SK-N-DZ (cell line): ENCODE results near the gene AMOTL2.
A peak's percentile ranks its signal among the peaks of the same experiment; 100 is the strongest.

Experiments used
- DNase-seq: peaks from one replicate; pipeline ENCODE4 v3.0.0-alpha.2; 2015; ENCODE audit warnings: low spot score

Gene AMOTL2

DNA sequence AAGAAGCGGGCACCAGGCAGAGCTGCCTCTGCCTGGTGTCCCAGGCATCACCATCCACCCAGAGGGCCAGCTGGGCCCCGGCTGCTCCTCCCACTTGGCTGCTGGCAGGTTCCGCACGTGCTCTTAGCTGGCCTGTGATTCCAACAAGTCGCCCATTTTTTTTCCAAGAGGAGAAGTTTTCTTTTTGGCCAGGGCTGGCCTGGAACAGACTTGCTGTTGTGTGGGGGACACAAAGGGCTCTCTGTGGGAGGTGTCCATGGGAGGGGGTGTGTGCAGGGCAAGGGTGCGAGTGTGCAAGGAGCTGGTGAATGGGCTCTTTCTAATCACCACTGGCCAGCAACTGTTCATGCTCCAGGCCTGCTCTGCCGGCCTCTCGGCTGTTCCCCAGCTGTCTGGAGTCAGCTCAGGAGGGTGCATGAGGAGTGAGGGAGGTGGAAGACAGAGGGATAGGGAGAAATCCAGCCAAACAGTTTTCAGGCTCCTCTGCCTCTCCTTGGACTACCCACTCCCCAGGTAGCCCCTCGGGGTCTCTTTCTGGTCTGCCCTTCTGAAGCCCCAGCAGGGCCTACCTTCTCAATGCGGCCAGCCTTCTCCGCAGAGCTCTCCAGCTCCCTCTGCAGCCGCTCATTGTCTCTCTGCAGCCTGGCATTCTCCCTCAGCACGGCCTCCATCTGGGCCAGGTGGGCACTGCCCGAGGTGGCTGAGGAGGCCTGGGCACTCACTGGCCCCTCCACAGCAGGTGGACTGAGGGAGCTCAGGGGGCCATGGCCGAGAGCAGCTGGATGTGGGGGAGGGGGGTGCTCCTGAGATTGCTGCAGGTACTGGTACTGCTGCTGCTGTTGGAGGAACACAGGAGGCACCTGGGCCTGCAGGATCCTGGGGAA, 7.1 kb downstream of the AMOTL2 start:
- no peak for DNase-seq

- DNase-seq: no peak
These were observed 7.9 kb downstream of the AMOTL2 start for GRCh38 chr3:134366221-134366927.

DNA sequence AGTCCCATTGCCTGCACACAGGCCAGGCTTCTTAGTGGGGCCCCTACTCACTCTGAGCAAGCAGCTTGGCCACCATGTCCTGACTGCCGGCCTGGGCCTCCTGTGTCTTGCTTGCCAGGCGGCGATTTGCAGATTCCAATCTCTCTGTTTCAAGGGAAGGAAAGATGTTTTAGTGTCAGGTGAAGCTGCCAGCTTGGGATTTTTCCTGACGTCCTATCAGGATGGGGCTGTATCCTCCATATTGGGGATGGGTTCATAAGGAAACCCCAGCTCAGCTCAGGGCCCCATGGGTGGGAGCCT, 8.5 kb downstream of the AMOTL2 start:
- no peak for DNase-seq

DNA sequence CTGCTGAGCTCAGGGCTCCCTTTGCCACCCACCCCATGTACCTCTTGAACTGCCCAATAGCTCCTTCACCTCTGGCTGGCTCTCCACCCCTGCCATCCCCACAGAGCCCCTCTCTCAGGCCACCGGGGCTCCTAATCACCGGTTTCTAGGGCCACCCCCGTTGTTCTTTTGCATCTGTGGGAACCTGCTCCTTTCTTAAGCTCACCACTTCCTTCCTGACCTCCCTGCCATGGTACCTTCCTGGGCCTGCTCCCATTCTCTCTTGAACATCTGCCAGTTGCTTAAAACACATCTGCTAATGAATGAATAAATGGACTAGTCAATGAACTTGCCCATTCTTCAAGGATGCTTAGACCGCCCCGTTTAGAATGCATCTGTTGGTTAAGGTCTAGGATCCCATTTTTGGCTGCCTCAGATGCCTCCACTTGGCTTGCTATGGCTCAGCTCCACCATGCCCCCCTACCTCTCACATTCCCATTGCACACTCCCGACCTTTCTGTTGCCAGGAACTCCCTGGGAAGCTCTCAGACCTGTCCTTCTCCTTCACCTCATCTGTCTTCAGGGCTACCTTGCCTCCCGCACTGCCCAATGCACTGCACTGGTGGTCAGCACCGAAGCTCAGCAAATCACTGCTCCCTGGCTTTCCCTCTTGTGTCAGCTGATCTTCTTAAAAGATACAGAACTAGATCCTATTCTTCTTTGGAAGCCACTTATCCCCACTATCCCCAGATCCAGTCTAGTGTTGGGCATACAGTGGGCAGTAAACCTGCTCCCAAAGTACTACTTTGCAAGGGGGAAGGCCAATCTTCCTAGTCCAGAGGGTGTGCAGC, 9.1 kb downstream of the AMOTL2 start:
- DNase-seq: no peak

DNA sequence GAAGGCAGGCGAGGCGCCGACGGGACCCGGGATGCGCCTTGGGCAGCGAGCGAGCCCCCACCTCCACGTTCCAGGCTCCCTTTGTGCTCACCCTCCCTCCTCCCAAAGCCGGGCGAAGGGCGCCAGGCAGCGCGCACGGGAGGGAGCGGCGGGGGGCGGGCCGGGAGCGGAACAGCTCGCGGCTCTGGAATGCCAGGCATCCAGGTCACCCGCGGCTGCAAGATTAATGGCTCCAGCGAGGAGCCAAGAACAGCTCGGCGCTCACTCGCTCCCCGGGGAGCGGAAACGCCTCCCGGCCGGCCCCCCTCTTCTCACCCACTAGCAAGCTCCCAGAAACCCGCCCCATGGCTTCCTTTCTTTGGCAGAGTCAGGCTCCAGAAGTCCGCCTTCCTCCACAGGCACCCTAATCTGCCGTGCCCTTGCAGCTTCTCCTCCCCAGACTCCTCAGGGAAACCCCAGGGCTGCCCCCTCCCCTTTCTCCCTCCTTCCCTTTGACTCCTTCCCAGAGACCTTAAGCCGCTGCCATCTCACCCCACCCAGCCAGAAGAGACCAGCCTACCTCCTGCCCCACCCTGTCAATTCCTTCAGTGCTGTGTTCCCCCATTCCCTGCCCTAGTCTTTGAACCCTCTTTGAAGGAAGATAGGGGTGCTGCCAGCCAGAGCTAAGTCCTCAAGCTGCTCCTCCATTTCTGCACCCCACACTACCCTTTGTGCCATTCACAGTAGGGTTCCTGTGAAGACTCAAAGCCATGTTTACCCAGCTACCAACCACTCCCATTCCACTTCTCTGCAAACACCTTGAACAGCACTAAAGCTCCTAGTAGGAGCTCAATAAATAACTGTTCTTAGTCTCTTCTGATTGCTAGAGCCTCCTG, 9.9 kb downstream of the AMOTL2 start:
- peak; percentile 79 for DNase-seq

DNA sequence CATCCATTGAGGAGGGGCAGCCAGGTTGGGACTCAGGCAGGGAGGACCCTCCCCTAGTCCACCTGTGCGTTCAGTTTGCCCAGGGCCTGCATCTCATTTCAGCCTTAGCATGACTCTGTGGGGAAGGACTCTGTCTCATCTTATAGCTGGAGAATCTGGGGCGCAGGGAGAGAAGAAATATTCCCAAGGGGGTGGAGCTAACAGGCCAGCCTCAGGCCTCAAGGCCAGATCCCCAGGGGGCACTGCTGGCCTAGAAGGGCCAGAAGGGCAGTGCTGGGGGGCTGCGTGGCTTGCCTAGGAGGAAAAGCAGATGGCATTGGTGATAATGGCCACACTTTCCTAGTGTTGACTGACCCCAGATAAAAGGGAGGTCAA, 10.9 kb downstream of the AMOTL2 start:
- DNase-seq: no peak

- DNase-seq: no peak
These were observed 11.4 kb downstream of the AMOTL2 start for GRCh38 chr3:134362670-134363380.

GRCh38 chr3:134362221-134362620, 12.0 kb downstream of the AMOTL2 start:
- DNase-seq: no peak

GRCh38 chr3:134361162-134361835, 12.9 kb downstream of the AMOTL2 start:
- DNase-seq: no peak

- no peak for DNase-seq
These were observed 14.2 kb downstream of the AMOTL2 start for GRCh38 chr3:134360046-134360445.

GRCh38 chr3:134359121-134360010, 14.9 kb downstream of the AMOTL2 start:
- DNase-seq: no peak

GRCh38 chr3:134357914-134358811, 16.1 kb downstream of the AMOTL2 start:
- DNase-seq: no peak

DNA sequence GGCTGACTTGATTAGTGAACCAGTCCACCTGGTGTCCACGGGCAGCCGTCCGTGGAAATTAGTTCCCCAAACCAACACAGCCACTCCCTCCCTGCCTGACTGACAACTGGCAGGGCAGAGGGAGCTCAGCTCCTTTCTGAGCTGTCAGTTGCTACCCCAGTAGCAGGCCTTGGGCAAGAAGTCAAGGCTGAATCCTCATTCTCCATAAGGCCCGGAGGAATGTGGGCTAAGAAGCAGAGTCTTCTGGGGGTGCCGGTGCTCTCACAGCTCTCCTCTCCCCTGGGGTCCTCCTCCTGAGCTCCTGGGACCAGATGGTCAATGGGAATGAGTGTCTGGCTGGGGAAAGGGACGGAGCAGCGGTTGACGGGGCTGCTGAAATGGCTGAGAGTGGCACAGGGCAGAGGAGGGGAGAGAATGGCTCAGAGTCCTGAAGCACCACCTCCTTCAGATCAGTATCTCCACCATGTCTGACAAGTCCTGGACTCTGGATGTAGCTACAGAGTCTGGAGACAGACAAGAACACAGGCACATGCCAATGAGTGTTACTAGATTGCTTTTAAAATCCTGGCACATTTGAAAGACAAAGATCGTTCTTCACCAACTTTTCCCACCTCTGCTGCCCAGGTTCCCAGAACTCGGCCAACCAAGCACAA, 16.9 kb downstream of the AMOTL2 start:
- no peak for DNase-seq

DNA sequence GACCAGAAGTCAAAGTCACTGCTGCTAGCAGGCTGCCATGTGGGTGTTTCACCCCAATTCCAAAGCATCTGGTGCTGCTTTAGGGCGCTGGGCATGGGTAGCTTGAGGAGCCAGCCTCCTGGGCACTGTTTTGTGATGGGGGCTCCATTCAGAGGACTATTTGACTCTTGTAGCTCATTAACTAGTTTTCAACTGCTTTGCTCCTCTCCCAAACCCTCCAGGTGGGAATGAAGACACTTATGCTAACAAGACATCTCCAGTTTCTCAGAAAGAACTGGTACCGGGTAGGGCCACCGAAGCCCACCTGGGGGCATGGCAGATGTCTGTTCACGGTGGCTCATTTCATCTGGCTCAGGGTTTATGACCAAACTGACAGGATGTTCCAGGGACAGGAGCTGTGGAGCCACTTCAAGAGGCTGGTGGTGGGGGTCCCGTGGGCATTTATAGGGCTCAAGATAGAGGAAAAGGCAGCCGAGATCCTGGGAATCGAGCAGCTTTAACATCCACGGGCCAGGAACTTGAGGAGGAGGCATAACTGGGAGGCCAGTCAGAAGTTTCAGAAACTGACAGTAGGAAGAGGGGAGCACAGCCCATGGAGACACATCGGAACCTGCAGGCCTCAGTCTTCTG, 17.7 kb downstream of the AMOTL2 start:
- no peak for DNase-seq

DNA sequence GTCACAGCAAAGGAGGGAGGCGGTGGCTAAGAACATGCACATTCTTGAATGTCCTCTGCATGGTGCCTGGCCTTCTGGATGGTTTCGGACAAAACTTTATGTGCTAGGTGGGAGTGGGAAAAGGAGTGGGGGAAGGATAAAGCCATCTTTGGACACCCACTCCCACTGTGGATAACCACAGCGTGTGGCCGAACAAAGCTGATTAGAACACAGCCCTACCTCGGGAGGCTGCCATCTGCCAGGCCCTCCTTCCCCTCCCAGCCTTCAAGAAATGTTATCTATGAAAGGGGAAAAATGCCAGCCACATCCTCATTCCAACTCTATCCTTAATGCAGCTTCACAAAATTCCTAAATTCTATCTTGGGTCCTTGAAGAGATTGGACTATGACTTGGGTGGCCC, 18.8 kb downstream of the AMOTL2 start:
- no peak for DNase-seq

DNA sequence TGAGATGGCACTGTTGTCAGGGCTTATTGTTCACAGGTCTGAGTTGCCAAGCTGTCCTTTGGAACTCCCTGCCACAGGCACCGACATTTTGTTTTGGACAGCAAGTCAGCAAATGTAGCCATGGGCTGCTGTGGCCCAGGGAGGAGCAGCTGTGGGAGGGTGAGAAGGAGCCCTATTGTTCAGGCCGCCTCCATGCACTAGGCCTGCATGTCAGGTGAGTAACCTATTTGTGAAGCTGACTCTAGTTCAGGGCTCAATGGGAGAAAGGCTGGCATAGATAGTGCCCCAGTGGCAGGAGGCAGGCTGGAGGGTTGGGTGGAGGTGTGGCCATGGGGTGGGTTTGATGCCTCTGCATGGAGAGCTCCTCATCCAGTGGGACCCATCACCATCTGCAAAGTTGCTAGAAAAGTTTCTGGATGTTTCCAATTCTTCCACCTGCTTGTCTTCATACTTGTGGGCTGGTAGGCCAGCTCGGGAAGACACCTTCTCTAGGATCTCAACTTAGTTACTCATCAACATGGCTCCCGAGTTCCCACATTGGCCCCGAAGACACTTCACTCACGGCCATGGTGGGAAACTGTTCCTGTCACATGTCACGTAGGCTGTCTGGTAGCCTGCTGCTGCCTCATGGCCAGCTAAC, 19.5 kb downstream of the AMOTL2 start:
- no peak for DNase-seq
